Right lobe of liver (tissue), 4 donors: ENCODE measurements around the gene RELN.

Experiments used
- CTCF ChIP-seq, 4 donors: fragments of 200-600 bp in 3 of 4; fragments of 450-650 bp in 1 of 4; IDR thresholded peaks; one replicate each; pipeline versions ENCODE4 v1.5.1 to v1.8.0; 2016 to 2022; ENCODE audit warnings: antibody characterized with exemption in 4 of 4, mild to moderate bottlenecking in 2 of 4
- POLR2A ChIP-seq: fragments of 450-650 bp; IDR thresholded peaks from one replicate; pipeline ENCODE4 v1.6.1; 2017; ENCODE audit warnings: antibody characterized with exemption, mild to moderate bottlenecking
- donor health status: DM: no; HTN: no; CAD: no.
- donor health status: DM: no; HTN: no; CAD: no.
- donor health status: DM: no; HTN: yes; CAD: no.

DNA sequence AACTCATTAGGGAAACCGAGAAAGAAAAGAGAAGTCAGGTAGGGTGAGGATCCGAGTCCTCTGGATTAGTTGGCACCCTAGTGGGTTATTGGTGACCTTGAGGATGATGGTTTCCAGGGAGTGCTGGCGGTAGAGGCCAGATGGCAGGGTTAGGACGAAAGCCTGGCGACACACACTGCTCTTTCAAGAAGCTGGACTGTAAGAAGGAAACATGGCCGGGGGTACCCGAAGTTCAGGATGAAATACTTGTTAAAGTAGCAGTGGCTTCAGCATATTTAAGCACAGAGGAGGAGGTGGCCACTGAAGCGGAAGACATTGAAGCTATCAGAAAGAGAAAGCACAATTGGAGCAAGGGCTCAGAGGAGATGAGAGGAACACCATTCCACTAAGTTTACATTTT lies 224.6 kb downstream of the RELN start:
- TF ChIP-seq CTCF (IDR thresholded peaks at IDR 0.05) = no peak
- no peak for TF ChIP-seq POLR2A
